Germinal center (tissue), 1 donor: ENCODE data around the gene GP1BB.

Source experiments
- DNase-seq: peaks from one replicate; pipeline ENCODE4 v3.0.0; 2012; ENCODE audit warnings: mixed read lengths, low spot score

Gene GP1BB

GRCh38 chr22:19756288-19757128 is 33.2 kb downstream of the GP1BB start:
- DNase-seq = peak; percentile 77

GRCh38 chr22:19757140-19757984 is 34.0 kb downstream of the GP1BB start:
- DNase-seq = peak; percentile 63

GRCh38 chr22:19757985-19758895 is 34.9 kb downstream of the GP1BB start:
- no peak for DNase-seq

GRCh38 chr22:19758896-19759426 is 35.6 kb downstream of the GP1BB start:
- no peak for DNase-seq

GRCh38 chr22:19759427-19760057 is 36.2 kb downstream of the GP1BB start:
- no peak for DNase-seq

GRCh38 chr22:19760058-19760950 is 37.0 kb downstream of the GP1BB start, which contains the start of gene TBX1:
TSS of gene TBX1 (plus strand) at chr22:19760778. CDS start at chr22:19760844, 66 bp downstream.
- DNase-seq = no peak

GRCh38 chr22:19760951-19761724 is 37.8 kb downstream of the GP1BB start:
- no peak for DNase-seq

- no peak for DNase-seq
Measured at GRCh38 chr22:19761725-19762567, 38.6 kb downstream of the GP1BB start.

- no peak for DNase-seq
Measured at GRCh38 chr22:19762568-19763457, 39.5 kb downstream of the GP1BB start.

GRCh38 chr22:19763458-19764298 is 40.3 kb downstream of the GP1BB start:
- DNase-seq = no peak

- DNase-seq = no peak
Measured at GRCh38 chr22:19764299-19764593, 40.9 kb downstream of the GP1BB start.

GRCh38 chr22:19764636-19765476 is 41.5 kb downstream of the GP1BB start:
- no peak for DNase-seq

GRCh38 chr22:19765477-19766239 is 42.3 kb downstream of the GP1BB start:
- DNase-seq = no peak

- no peak for DNase-seq
Measured at GRCh38 chr22:19766240-19766510, 42.8 kb downstream of the GP1BB start.
